ENCODE results near the gene WNT2B. TPM values are rescaled to one million over a fixed set of nuclear protein-coding genes. Genes with fewer than 3 reads are reported as not detected.
"Not testable (repeated sequence)": the region's sequence is repeated elsewhere in the genome, so short reads cannot be mapped to it uniquely, and the experiment has no call there.

Gene WNT2B
- total RNA-seq, 4 donors from 2014 or later: 0.03 to 1.5 (median 0.41) TPM

DNA sequence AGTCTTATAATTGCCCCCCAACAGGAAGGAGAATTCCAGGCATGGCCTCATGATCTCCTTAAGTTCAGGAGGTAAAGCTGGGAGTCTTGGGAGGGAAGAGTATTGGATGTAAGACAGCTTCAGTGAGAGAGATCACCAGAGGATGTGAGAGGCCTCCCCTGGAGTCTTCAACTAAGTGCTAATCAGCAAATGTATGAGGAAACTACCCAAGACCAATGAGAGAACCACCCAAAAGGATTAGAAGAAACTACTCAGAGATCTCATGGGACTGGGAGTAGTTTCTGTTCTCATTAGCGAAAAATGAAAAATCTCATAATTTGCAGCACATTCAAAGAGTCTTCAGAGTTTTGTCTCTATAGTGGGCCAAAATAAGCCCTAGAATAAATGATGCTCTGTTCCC is 36.6 kb upstream of the WNT2B start:
- Histone ChIP-seq H3K36me3 (no peaks in the 10 kb centered on the region), H3K9me3 (peaks cover 0 to 4% (median 0%) of the 10 kb centered on the region in 3 donors), H3K27me3 (no peaks in the 10 kb centered on the region), H3K4me1 (no peaks in the 10 kb centered on the region), H3K4me3 (no peak overlapping the region), H3K27ac (no peak overlapping the region)
- intact Hi-C loops (cut with DNase I; ENCODE audit: low total_unique reads) (no loop called here), in situ Hi-C loops (cut with MboI; ENCODE audit: low sequenced_read_pairs in 4 of 4) (no loop called here)
- no peak for TF ChIP-seq POLR2A (IDR thresholded peaks at IDR 0.05)
- TF ChIP-seq, protein P1, sequence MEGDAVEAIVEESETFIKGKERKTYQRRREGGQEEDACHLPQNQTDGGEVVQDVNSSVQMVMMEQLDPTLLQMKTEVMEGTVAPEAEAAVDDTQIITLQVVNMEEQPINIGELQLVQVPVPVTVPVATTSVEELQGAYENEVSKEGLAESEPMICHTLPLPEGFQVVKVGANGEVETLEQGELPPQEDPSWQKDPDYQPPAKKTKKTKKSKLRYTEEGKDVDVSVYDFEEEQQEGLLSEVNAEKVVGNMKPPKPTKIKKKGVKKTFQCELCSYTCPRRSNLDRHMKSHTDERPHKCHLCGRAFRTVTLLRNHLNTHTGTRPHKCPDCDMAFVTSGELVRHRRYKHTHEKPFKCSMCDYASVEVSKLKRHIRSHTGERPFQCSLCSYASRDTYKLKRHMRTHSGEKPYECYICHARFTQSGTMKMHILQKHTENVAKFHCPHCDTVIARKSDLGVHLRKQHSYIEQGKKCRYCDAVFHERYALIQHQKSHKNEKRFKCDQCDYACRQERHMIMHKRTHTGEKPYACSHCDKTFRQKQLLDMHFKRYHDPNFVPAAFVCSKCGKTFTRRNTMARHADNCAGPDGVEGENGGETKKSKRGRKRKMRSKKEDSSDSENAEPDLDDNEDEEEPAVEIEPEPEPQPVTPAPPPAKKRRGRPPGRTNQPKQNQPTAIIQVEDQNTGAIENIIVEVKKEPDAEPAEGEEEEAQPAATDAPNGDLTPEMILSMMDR (IDR thresholded peaks at IDR 0.05 in 4 of 5, conservative IDR thresholded peaks at IDR 0.05 in 1 of 5): no peak
- ATAC-seq (no peak), DNase-seq (no peak)

DNA sequence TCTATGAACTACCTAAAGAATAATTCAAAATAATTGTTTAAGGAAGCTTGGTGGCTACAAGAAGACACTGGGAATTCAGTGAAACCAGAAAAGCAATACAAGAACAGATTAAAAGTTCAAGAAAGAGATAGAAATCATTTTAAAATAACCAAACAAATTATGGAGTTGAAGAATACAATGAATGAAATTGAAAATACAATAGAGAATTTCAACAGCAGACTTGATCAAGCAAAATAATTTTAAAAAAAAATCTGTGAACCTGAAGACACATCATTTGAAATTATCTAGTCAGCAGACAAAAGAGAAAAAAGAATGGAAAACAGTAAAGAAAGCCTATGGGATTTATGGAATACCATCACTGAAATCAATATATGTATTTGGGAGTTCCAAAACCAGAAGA is 31.2 kb upstream of the WNT2B start:
- H3K9me3 ChIP-seq: peaks cover 0 to 13% (median 5%) of the 10 kb centered on the region in 3 donors
- H3K27ac ChIP-seq: no peak overlapping the region
- TF ChIP-seq, protein P1 (IDR thresholded peaks at IDR 0.05 in 4 of 5, conservative IDR thresholded peaks at IDR 0.05 in 1 of 5): no peak
- TF ChIP-seq POLR2A (IDR thresholded peaks at IDR 0.05): no peak
- DNase-seq (no peak), ATAC-seq (no peak)
- in situ Hi-C loops (cut with MboI; ENCODE audit: low sequenced_read_pairs in 4 of 4) (no loop called here), intact Hi-C loops (cut with DNase I; ENCODE audit: low total_unique reads) (no loop called here)
- H3K4me1 ChIP-seq: no peaks in the 10 kb centered on the region
- peak overlapping the region in 1 of 4 donors; percentile 18 for H3K4me3 ChIP-seq
- no peaks in the 10 kb centered on the region for H3K36me3 ChIP-seq
- no peaks in the 10 kb centered on the region for H3K27me3 ChIP-seq

DNA sequence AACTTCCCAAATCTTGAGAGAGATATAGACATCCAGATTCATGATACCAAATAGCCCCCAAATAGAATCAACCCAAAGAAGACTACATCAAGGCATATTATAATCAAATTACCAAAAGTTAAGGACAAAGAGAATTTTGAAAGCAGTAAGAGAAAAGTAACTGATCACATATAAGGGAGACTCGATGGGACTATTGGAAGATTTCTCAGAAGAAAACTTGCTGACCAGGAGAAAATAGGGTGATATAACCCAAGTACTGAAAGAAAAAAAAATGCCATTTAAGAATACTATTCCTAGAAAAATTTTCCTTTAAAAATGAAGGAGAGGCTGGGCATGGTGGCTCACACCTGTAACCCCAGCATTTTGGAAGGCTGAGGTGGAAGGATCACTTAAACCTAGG is 30.5 kb upstream of the WNT2B start:
- ATAC-seq: no peak
- H3K9me3 ChIP-seq: peaks cover 0 to 13% (median 5%) of the 10 kb centered on the region in 3 donors
- H3K27ac ChIP-seq: no peak overlapping the region
- TF ChIP-seq, protein P1 (IDR thresholded peaks at IDR 0.05 in 4 of 5, conservative IDR thresholded peaks at IDR 0.05 in 1 of 5): no peak
- no peak for TF ChIP-seq POLR2A (IDR thresholded peaks at IDR 0.05)
- H3K27me3 ChIP-seq: no peaks in the 10 kb centered on the region
- no peaks in the 10 kb centered on the region for H3K4me1 ChIP-seq
- no peak overlapping the region for H3K4me3 ChIP-seq
- no peak for DNase-seq
- intact Hi-C loops (cut with DNase I; ENCODE audit: low total_unique reads) (no loop called here), in situ Hi-C loops (cut with MboI; ENCODE audit: low sequenced_read_pairs in 4 of 4) (no loop called here)
- H3K36me3 ChIP-seq: no peaks in the 10 kb centered on the region

DNA sequence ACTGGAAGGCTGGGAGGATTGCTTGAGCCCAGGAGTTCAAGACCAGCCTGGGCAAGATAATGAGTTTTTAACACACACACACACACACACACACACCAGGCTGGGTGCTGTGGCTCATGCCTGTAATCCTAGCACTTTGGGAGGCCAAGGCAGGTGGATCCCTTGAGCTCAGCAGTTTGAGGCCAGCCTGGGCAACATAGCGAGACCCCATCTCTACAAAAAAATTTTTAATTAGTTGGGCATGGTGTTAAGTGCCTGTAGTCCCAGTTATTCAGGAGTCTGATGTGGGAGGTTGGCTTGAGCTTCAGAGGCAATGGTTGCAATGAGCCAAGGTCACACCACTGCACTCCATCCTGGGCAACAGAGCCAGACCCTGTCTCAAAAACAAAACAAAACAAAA is 22.7 kb upstream of the WNT2B start:
- H3K27me3 ChIP-seq; H3K4me1 ChIP-seq; H3K27ac ChIP-seq; intact Hi-C loops (cut with DNase I; ENCODE audit: low total_unique reads); DNase-seq; H3K36me3 ChIP-seq; in situ Hi-C loops (cut with MboI; ENCODE audit: low sequenced_read_pairs in 4 of 4); H3K4me3 ChIP-seq; H3K9me3 ChIP-seq; ATAC-seq: not testable (repeated sequence)

GRCh38 chr1:112487686-112488085 is 21.1 kb upstream of the WNT2B start:
- intact Hi-C loops (cut with DNase I; ENCODE audit: low total_unique reads); H3K4me3 ChIP-seq; H3K4me1 ChIP-seq; H3K9me3 ChIP-seq; H3K27ac ChIP-seq; in situ Hi-C loops (cut with MboI; ENCODE audit: low sequenced_read_pairs in 4 of 4); DNase-seq; H3K27me3 ChIP-seq; ATAC-seq; H3K36me3 ChIP-seq: not testable (repeated sequence)

DNA sequence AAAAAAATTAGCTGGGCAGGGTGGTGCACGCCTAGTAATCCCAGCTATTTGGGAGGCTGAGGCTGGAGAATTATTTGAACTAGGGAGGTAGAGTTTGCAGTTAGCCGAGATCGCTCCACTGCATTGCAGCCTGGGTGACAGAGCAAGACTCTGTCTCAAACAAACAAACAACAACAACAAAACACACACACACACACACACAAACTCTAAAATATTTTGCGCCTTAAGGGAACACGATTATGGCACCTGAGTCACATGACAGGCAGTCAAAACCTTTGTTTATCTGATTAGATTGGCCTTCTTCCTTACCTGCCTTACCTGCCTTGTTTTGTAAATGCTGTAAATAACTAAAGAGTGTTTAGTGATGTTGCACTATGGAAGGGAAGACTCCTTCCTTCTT is 20.6 kb upstream of the WNT2B start:
- H3K4me3 ChIP-seq: no peak overlapping the region
- H3K27me3 ChIP-seq: no peaks in the 10 kb centered on the region
- no peak for DNase-seq
- H3K27ac ChIP-seq: no peak overlapping the region
- no peaks in the 10 kb centered on the region for H3K9me3 ChIP-seq
- in situ Hi-C loops (cut with MboI; ENCODE audit: low sequenced_read_pairs in 4 of 4): no loop called here
- intact Hi-C loops (cut with DNase I; ENCODE audit: low total_unique reads): no loop called here
- H3K4me1 ChIP-seq: no peaks in the 10 kb centered on the region
- H3K36me3 ChIP-seq: no peaks in the 10 kb centered on the region
- ATAC-seq: no peak
- no peak for TF ChIP-seq POLR2A (IDR thresholded peaks at IDR 0.05)
- TF ChIP-seq, protein P1 (IDR thresholded peaks at IDR 0.05 in 4 of 5, conservative IDR thresholded peaks at IDR 0.05 in 1 of 5): no peak

Measured in gastrocnemius medialis (tissue), 4 donors.